Measurements from ENCODE around the gene USP6.

DNA sequence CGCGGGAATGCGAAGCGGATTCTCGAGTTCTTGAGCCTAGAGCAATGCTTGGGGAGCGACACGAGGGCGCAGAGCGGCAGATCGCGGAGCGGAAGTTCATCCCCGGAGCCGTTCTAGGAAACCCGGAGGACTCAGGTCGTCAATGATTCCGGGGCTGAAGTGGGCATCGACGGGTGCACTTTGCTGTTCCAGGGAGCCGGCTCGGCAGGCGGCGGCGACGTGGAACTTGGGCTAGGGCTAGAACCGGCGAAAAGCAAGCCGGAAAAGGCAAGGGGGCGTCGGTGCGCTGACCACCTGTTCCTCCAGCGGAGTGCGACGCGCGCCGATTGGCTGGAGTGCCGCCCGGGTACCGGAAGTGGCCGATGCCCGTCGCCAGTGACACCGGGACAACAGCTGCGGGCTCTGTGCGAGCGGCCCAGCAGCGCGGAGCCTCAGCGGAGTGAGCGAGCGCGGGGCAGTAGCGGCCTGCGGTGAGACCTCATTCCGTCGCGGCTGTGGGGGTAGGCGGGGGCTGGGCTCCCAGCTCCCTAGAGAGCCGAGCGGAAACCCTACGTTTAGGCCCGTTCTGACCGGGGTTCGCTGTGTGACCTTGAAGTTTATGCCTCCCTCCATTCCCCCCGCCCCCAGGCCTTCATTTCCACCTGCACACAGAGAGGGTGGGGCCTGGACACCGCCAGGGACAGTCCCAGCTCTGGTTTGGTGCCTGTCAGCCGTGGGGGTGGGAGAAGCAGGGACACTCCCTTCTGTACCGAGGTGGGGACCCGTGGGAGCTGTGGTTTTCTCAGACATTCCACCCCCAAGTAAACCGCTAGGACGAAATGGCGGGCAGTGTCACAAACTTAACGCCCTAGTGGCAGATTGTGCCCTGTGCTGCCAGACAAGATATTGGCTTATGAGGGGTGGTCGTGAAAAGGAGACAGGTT, 37.5 kb upstream of the USP6 start, which contains the start of gene ZFP3:
- TF ChIP-seq, protein P1, sequence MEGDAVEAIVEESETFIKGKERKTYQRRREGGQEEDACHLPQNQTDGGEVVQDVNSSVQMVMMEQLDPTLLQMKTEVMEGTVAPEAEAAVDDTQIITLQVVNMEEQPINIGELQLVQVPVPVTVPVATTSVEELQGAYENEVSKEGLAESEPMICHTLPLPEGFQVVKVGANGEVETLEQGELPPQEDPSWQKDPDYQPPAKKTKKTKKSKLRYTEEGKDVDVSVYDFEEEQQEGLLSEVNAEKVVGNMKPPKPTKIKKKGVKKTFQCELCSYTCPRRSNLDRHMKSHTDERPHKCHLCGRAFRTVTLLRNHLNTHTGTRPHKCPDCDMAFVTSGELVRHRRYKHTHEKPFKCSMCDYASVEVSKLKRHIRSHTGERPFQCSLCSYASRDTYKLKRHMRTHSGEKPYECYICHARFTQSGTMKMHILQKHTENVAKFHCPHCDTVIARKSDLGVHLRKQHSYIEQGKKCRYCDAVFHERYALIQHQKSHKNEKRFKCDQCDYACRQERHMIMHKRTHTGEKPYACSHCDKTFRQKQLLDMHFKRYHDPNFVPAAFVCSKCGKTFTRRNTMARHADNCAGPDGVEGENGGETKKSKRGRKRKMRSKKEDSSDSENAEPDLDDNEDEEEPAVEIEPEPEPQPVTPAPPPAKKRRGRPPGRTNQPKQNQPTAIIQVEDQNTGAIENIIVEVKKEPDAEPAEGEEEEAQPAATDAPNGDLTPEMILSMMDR (IDR thresholded peaks at IDR 0.05 in 2 of 3, conservative IDR thresholded peaks at IDR 0.05 in 1 of 3; ENCODE audit: control insufficient read depth in 2 of 3, extremely low read depth in 1 of 3, insufficient read depth in 1 of 3, low read depth in 3 of 3, low read length in 3 of 3): peak in 2 of 3 experiments; percentile 7 to 16; a peak in 1 of 6 replicates
- TF ChIP-seq RAD21 (IDR thresholded peaks at IDR 0.05; ENCODE audit: insufficient read depth, low read depth, low read length): no peak

All from GM12878 (cell line).